Measurements from ENCODE around the gene IMPG2. TPM values are rescaled to one million over a fixed set of nuclear protein-coding genes. Genes with fewer than 3 reads are reported as not detected.

Gene IMPG2
- total RNA-seq, 2 donors from 2014 or later: 0.08 TPM; not detected in 1

GRCh38 chr3:101189176-101189575 is 131.2 kb downstream of the IMPG2 start:
- Histone ChIP-seq H3K27ac (no peak overlapping the region), H3K9me3 (no peaks in the 10 kb centered on the region), H3K4me1 (no peaks in the 10 kb centered on the region), H3K9ac (ENCODE audit: low read depth in 2 of 2, low read length in 2 of 2) (no peak overlapping the region), H3K36me3 (no peaks in the 10 kb centered on the region), H3K4me3 (no peak overlapping the region), H3K27me3 (no peaks in the 10 kb centered on the region)
- DNase-seq: no peak
- TF ChIP-seq CTCF (IDR thresholded peaks at IDR 0.05): no peak
- intact Hi-C loops (cut with DNase I): no loop called here

- TF ChIP-seq CTCF (IDR thresholded peaks at IDR 0.05): no peak
- Histone ChIP-seq H3K4me3 (no peak overlapping the region), H3K27me3 (no peaks in the 10 kb centered on the region), H3K27ac (no peak overlapping the region), H3K36me3 (no peaks in the 10 kb centered on the region), H3K4me1 (no peaks in the 10 kb centered on the region), H3K9ac (ENCODE audit: low read depth in 2 of 2, low read length in 2 of 2) (no peak overlapping the region), H3K9me3 (no peaks in the 10 kb centered on the region)
- intact Hi-C loops (cut with DNase I): no loop called here
- DNase-seq: no peak
Observed at GRCh38 chr3:101185341-101185740, 135.0 kb downstream of the IMPG2 start.

GRCh38 chr3:101184111-101184510 is 136.3 kb downstream of the IMPG2 start:
- H3K4me3 ChIP-seq: no peak overlapping the region
- H3K27ac ChIP-seq: no peak overlapping the region
- no peak for DNase-seq
- intact Hi-C loops (cut with DNase I): no loop called here
- H3K9me3 ChIP-seq: no peaks in the 10 kb centered on the region
- H3K9ac ChIP-seq (ENCODE audit: low read depth in 2 of 2, low read length in 2 of 2): no peak overlapping the region
- H3K4me1 ChIP-seq: no peaks in the 10 kb centered on the region
- no peaks in the 10 kb centered on the region for H3K36me3 ChIP-seq
- TF ChIP-seq CTCF (IDR thresholded peaks at IDR 0.05): no peak
- no peaks in the 10 kb centered on the region for H3K27me3 ChIP-seq

GRCh38 chr3:101183151-101183550 is 137.2 kb downstream of the IMPG2 start:
- TF ChIP-seq CTCF (IDR thresholded peaks at IDR 0.05): no peak
- Histone ChIP-seq H3K4me3 (no peak overlapping the region), H3K9me3 (no peaks in the 10 kb centered on the region), H3K9ac (ENCODE audit: low read depth in 2 of 2, low read length in 2 of 2) (no peak overlapping the region), H3K27me3 (no peaks in the 10 kb centered on the region), H3K27ac (no peak overlapping the region), H3K4me1 (no peaks in the 10 kb centered on the region), H3K36me3 (no peaks in the 10 kb centered on the region)
- intact Hi-C loops (cut with DNase I): no loop called here
- no peak for DNase-seq

- no peak overlapping the region for H3K4me3 ChIP-seq
- H3K9ac ChIP-seq (ENCODE audit: low read depth in 2 of 2, low read length in 2 of 2): no peak overlapping the region
- no peak for TF ChIP-seq CTCF (IDR thresholded peaks at IDR 0.05)
- no peaks in the 10 kb centered on the region for H3K9me3 ChIP-seq
- H3K4me1 ChIP-seq: no peaks in the 10 kb centered on the region
- no peak overlapping the region for H3K27ac ChIP-seq
- H3K27me3 ChIP-seq: no peaks in the 10 kb centered on the region
- no peaks in the 10 kb centered on the region for H3K36me3 ChIP-seq
- intact Hi-C loops (cut with DNase I): no loop called here
- DNase-seq: no peak
Observed at GRCh38 chr3:101182734-101183133, 137.6 kb downstream of the IMPG2 start.

GRCh38 chr3:101181801-101182200 is 138.6 kb downstream of the IMPG2 start:
- H3K4me3 ChIP-seq: no peak overlapping the region
- intact Hi-C loops (cut with DNase I): no loop called here
- H3K4me1 ChIP-seq: no peaks in the 10 kb centered on the region
- H3K9ac ChIP-seq (ENCODE audit: low read depth in 2 of 2, low read length in 2 of 2): no peak overlapping the region
- no peaks in the 10 kb centered on the region for H3K36me3 ChIP-seq
- TF ChIP-seq CTCF (IDR thresholded peaks at IDR 0.05): no peak
- H3K27ac ChIP-seq: no peak overlapping the region
- DNase-seq: no peak
- no peaks in the 10 kb centered on the region for H3K27me3 ChIP-seq
- H3K9me3 ChIP-seq: no peaks in the 10 kb centered on the region

Measured in colonic mucosa (tissue), 4 donors.